GM12801 (cell line): ENCODE data around the gene SULT1B1.

Source experiments
- TF ChIP-seq, protein P1 (sequence below): IDR thresholded peaks from one replicate; pipeline ENCODE4 v1.5.1; 2011; ENCODE audit warnings: control low read depth; ENCODE audit not compliant: insufficient read length; ENCODE audit errors: extremely low read depth

The SULT1B1 gene

GRCh38 chr4:69731847-69732246, 28.6 kb downstream of the SULT1B1 start:
- TF ChIP-seq, protein P1, sequence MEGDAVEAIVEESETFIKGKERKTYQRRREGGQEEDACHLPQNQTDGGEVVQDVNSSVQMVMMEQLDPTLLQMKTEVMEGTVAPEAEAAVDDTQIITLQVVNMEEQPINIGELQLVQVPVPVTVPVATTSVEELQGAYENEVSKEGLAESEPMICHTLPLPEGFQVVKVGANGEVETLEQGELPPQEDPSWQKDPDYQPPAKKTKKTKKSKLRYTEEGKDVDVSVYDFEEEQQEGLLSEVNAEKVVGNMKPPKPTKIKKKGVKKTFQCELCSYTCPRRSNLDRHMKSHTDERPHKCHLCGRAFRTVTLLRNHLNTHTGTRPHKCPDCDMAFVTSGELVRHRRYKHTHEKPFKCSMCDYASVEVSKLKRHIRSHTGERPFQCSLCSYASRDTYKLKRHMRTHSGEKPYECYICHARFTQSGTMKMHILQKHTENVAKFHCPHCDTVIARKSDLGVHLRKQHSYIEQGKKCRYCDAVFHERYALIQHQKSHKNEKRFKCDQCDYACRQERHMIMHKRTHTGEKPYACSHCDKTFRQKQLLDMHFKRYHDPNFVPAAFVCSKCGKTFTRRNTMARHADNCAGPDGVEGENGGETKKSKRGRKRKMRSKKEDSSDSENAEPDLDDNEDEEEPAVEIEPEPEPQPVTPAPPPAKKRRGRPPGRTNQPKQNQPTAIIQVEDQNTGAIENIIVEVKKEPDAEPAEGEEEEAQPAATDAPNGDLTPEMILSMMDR: no peak

DNA sequence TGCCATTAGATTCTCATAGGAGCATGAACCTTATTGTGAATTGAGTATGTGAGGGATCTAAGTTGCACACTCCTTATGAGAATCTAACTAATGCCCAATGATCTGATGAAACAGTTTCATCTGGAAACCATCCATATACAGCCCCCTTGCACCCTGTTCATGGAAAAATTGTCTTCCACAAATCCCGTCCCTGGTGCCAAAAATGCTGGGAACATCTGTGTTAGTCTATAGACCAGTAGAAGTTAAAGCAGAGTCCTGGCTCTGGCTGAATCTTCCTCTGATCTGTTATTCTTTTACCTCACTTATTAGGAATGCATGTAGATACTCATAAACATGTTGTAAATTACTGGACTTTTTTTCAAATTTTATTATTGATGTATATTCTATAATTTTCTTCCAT, 29.2 kb downstream of the SULT1B1 start:
- TF ChIP-seq, protein P1: no peak

- TF ChIP-seq, protein P1: no peak
These were observed 30.4 kb downstream of the SULT1B1 start for GRCh38 chr4:69730002-69730401.

DNA sequence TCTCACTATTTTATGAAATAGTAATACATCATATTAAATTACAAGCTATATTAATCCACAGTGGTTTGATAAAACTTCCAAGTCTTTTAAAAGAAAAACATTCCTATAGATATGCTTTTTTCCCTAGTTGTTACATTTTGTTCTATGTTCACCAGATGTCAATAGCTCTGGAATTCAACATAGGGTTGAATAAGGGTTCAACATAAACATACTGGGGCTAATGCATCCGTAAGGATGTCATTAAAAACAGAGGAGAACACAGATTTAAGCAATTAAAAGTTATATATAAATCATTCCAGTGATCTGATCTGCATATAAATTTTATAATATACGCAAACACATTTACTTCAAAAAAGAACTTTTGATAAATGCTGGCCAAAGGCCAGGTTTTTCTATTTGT, 32.5 kb downstream of the SULT1B1 start:
- TF ChIP-seq, protein P1: no peak

DNA sequence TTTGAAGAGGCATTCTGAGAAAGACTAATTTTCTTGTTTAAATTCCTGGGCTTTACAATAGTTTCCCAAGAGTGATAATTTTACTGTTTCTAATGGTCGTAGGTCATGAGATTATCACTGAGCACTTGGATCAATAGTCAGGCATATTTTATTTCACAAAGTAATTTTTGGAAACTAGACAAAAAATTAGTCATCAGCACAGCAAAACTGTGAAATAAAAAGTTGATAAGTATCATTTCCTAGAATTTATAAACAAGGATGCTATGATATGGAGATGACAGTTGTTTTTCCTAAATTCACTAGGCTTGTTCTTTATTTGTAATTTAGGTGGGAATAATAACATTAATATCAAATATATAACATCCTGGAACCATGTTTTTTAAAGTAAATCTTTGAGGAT, 33.0 kb downstream of the SULT1B1 start:
- TF ChIP-seq, protein P1: no peak

DNA sequence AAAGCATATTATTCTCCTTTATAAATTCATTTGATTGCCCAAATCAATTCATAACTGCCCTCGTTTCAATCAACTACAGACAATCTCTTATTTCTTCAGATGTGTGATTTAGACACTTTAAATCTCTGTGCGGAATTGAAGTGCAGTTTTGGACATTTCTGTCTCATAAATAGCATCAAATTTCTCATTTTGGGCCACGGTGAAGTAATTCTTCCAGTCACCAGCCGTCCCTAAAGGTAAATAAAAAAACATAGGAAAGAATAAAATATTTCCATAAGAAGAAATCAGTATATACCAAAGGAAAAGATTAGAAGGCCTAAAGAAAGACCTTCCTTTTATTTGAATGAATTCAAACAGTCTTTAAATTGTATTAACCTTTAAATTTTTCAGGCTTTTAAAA, 33.4 kb downstream of the SULT1B1 start:
- TF ChIP-seq, protein P1: no peak

- TF ChIP-seq, protein P1: no peak
These were observed 41.8 kb downstream of the SULT1B1 start for GRCh38 chr4:69718396-69719271.
